CD4-positive, alpha-beta T cell (primary cell): ENCODE results near the gene NSFL1C. TPM values are rescaled to one million over a fixed set of nuclear protein-coding genes. Genes with fewer than 3 reads are reported as not detected.

ENCODE experiments used
- ATAC-seq: fragments of 200-7000 bp; cut with Tn5 transposase; one replicate; pipeline ENCODE4 v1.10.0; 2022; ENCODE audit warnings: mild to moderate bottlenecking; ENCODE audit not compliant: poor library complexity
- CTCF ChIA-PET: fragments of 350-600 bp; sonication (Branson Sonifier 250); formaldehyde crosslinking; loops from one replicate; lab custom pipeline; 2021; ENCODE audit warnings: antibody characterized with exemption, inconsistent platforms; lab: Charles Lee
- POLR2A ChIA-PET: fragments of 350-600 bp; sonication (Branson Sonifier 250); formaldehyde crosslinking; loops from one replicate; lab custom pipeline; 2021; ENCODE audit warnings: antibody characterized with exemption, inconsistent platforms; lab: Charles Lee
- DNase-seq, 14 experiments: peaks; one replicate each; pipeline ENCODE4 v3.0.0-alpha.2; 2013 to 2020; ENCODE audit warnings: mixed read lengths in 2 of 14
- H3K27ac ChIP-seq, 2 donors: one replicate each; pipeline versions ENCODE4 v1.5.1 to v1.7.0; 2013; ENCODE audit warnings: low read length in 2 of 2, low read depth in 1 of 2, mild to moderate bottlenecking in 1 of 2
- H3K27me3 ChIP-seq, 2 experiments: 1 replicate in 1 of 2; 2 replicates in 1 of 2; pipeline versions ENCODE4 v1.6.1 to v1.7.0; 2013; ENCODE audit warnings: low read length in 2 of 2, control low read depth in 1 of 2, mild to moderate bottlenecking in 1 of 2, moderate library complexity in 1 of 2; ENCODE audit not compliant: insufficient read depth in 2 of 2, control insufficient read depth in 1 of 2
- H3K36me3 ChIP-seq: one replicate; pipeline ENCODE4 v1.6.1; 2013; ENCODE audit warnings: low read length, control low read depth; ENCODE audit not compliant: insufficient read depth
- H3K4me1 ChIP-seq: one replicate; pipeline ENCODE4 v1.6.1; 2013; ENCODE audit warnings: low read length, control low read depth; ENCODE audit not compliant: insufficient read depth
- H3K4me3 ChIP-seq: one replicate; pipeline ENCODE4 v1.5.1; 2013; ENCODE audit warnings: mild to moderate bottlenecking, low read length, moderate library complexity
- H3K9me3 ChIP-seq, 2 experiments: 1 replicate in 1 of 2; 2 replicates in 1 of 2; pipeline versions ENCODE4 v1.6.1 to v1.7.0; 2013; ENCODE audit warnings: low read length in 2 of 2, mild to moderate bottlenecking in 2 of 2, control low read depth in 1 of 2, moderate library complexity in 1 of 2; ENCODE audit not compliant: control insufficient read depth in 1 of 2, insufficient read depth in 1 of 2
- H3K27ac Mint-ChIP-seq: one replicate; pipeline ENCODE4 v1.8.0; 2020; ENCODE audit warnings: mixed read lengths
- H3K27me3 Mint-ChIP-seq: one replicate; pipeline ENCODE4 v1.8.0; 2021; ENCODE audit warnings: mixed read lengths
- H3K36me3 Mint-ChIP-seq: one replicate; pipeline ENCODE4 v1.8.0; 2021; ENCODE audit warnings: low read depth, mixed read lengths
- H3K4me1 Mint-ChIP-seq: one replicate; pipeline ENCODE4 v1.8.0; 2021; ENCODE audit warnings: low read depth, mixed read lengths
- H3K4me3 Mint-ChIP-seq: one replicate; pipeline ENCODE4 v1.8.0; 2020; ENCODE audit warnings: mild to moderate bottlenecking, mixed read lengths
- H3K9me3 Mint-ChIP-seq: one replicate; pipeline ENCODE4 v1.8.0; 2020; ENCODE audit warnings: mixed read lengths
- CTCF ChIP-seq: fragments of 200-600 bp; IDR thresholded peaks from one replicate; pipeline ENCODE4 v1.8.0; 2022; ENCODE audit warnings: antibody characterized with exemption, mild to moderate bottlenecking
- intact Hi-C, 2 experiments: fragments of 100-400 bp; cut with DNase I in 1 of 2; cut with micrococcal nuclease in 1 of 2; formaldehyde crosslinking; loops; one replicate each; pipeline versions ENCODE4 v1.15.1 to v1.9.0; 2023 to 2025; cut with DNase I, micrococcal nuclease
- total RNA-seq, 174 experiments: library from RNA in 2 of 174; stranded (reverse) in 2 of 174; gene quantifications; one replicate each; pipeline ENCODE4 v1.2.3 and lab custom pipeline; 2021 to 2026

The NSFL1C gene
- total RNA-seq, 2 experiments from 2014 or later: 53.2 to 53.4 TPM

GRCh38 chr20:1491281-1491840 is 24.7 kb upstream of the NSFL1C start, which contains the start of gene SIRPB2:
SIRPB2 (minus strand) TSS chr20:1491420; CDS start chr20:1491359, 61 bp downstream.
- intact Hi-C loops: no loop called here
- POLR2A ChIA-PET: no interaction called here
- Mint-ChIP-seq H3K4me1 (peaks cover 6% of the 10 kb centered on the region), H3K4me3 (no peak within 1 kb of the TSS), H3K9me3 (no peaks in the 10 kb centered on the region), H3K36me3 (no peaks in the 10 kb centered on the region), H3K27me3 (peaks cover 37% of the 10 kb centered on the region), H3K27ac (no peak within 1 kb of the TSS)
- CTCF ChIA-PET: interaction anchor here (1.6 kb wide), 1 partner anchor 12 kb away, joined by 8 read pairs; no protein-coding TSS in a partner anchor
- Histone ChIP-seq H3K9me3 (no peaks in the 10 kb centered on the region), H3K4me3 (peak within 1 kb of the TSS; percentile 33), H3K4me1 (no peaks in the 10 kb centered on the region), H3K27ac (no peak within 1 kb of the TSS), H3K36me3 (no peaks in the 10 kb centered on the region), H3K27me3 (no peaks in the 10 kb centered on the region)
- no peak for TF ChIP-seq CTCF
- ATAC-seq: no peak
- peak in 3 of 14 experiments; percentile 11 to 48 (median 48) for DNase-seq

GRCh38 chr20:1490643-1491195 is 24.1 kb upstream of the NSFL1C start:
- peaks cover 6% of the 10 kb centered on the region for H3K4me1 Mint-ChIP-seq
- POLR2A ChIA-PET: no interaction called here
- H3K4me3 Mint-ChIP-seq: no peak overlapping the region
- Histone ChIP-seq H3K4me1 (no peaks in the 10 kb centered on the region), H3K9me3 (no peaks in the 10 kb centered on the region), H3K36me3 (no peaks in the 10 kb centered on the region), H3K27ac (no peak overlapping the region), H3K4me3 (peak overlapping the region; percentile 33), H3K27me3 (no peaks in the 10 kb centered on the region)
- H3K36me3 Mint-ChIP-seq: no peaks in the 10 kb centered on the region
- no peak for ATAC-seq
- no peak overlapping the region for H3K27ac Mint-ChIP-seq
- peaks cover 38% of the 10 kb centered on the region for H3K27me3 Mint-ChIP-seq
- intact Hi-C loops: no loop called here
- CTCF ChIA-PET: interaction anchor here (1.6 kb wide), 1 partner anchor 13 kb away, joined by 8 read pairs; no protein-coding TSS in a partner anchor
- DNase-seq: no peak
- no peak for TF ChIP-seq CTCF
- no peaks in the 10 kb centered on the region for H3K9me3 Mint-ChIP-seq

GRCh38 chr20:1489764-1490436 is 23.3 kb upstream of the NSFL1C start:
- DNase-seq (peak in 3 of 14 experiments; percentile 10 to 45 (median 32)), ATAC-seq (no peak)
- peaks cover 6% of the 10 kb centered on the region for H3K4me1 Mint-ChIP-seq
- Histone ChIP-seq H3K27me3 (no peaks in the 10 kb centered on the region), H3K27ac (no peak overlapping the region), H3K4me1 (no peaks in the 10 kb centered on the region), H3K4me3 (peak overlapping the region; percentile 33), H3K36me3 (no peaks in the 10 kb centered on the region), H3K9me3 (no peaks in the 10 kb centered on the region)
- no peak overlapping the region for H3K4me3 Mint-ChIP-seq
- CTCF ChIA-PET: interaction anchor here (1.6 kb wide), 1 partner anchor 14 kb away, joined by 8 read pairs; no protein-coding TSS in a partner anchor
- H3K27me3 Mint-ChIP-seq: peaks cover 46% of the 10 kb centered on the region
- intact Hi-C loops: no loop called here
- H3K27ac Mint-ChIP-seq: no peak overlapping the region
- POLR2A ChIA-PET: interaction anchor here (0.8 kb wide), 1 partner anchor 19 kb away, joined by 3 read pairs; no protein-coding TSS in a partner anchor
- TF ChIP-seq CTCF: no peak
- no peaks in the 10 kb centered on the region for H3K36me3 Mint-ChIP-seq
- no peaks in the 10 kb centered on the region for H3K9me3 Mint-ChIP-seq
